Ectodermal cell (in vitro differentiated cells): Measurements from ENCODE around the gene OTUD1.

Experiments used
- H3K27ac ChIP-seq: 2 replicates; pipeline ENCODE4 v1.7.0; 2013; ENCODE audit warnings: mild to moderate bottlenecking, low read depth, low read length; ENCODE audit not compliant: insufficient read depth, poor library complexity, severe bottlenecking
- H3K27me3 ChIP-seq: 2 replicates; pipeline ENCODE4 v1.7.0; 2013; ENCODE audit warnings: mild to moderate bottlenecking, low read length; ENCODE audit not compliant: insufficient read depth, control insufficient read depth, poor library complexity, severe bottlenecking
- H3K36me3 ChIP-seq: one replicate; pipeline ENCODE4 v1.7.0; 2013; ENCODE audit warnings: low read length; ENCODE audit not compliant: control insufficient read depth, insufficient read depth
- H3K4me1 ChIP-seq: one replicate; pipeline ENCODE4 v1.7.0; 2013; ENCODE audit warnings: low read length; ENCODE audit not compliant: control insufficient read depth, insufficient read depth
- H3K4me3 ChIP-seq: 2 replicates; pipeline ENCODE4 v1.7.0; 2013; ENCODE audit warnings: low read depth, low read length, control low read depth; ENCODE audit not compliant: insufficient read depth
- H3K9me3 ChIP-seq: 2 replicates; pipeline ENCODE4 v1.7.0; 2013; ENCODE audit warnings: mild to moderate bottlenecking, low read length, moderate library complexity; ENCODE audit not compliant: control insufficient read depth
- WGBS, 2 experiments: methylation state at CpG; one replicate each; pipeline ENCODE4 v1.1.7; 2013; ENCODE audit warnings: missing lambda C conversion rate in 2 of 2; 5-methylcytosine and 5-hydroxymethylcytosine counted together

The OTUD1 gene

GRCh38 chr10:23419655-23420329, 19.1 kb upstream of the OTUD1 start:
- Histone ChIP-seq H3K27ac (no peak overlapping the region), H3K4me1 (no peaks in the 10 kb centered on the region), H3K36me3 (no peaks in the 10 kb centered on the region), H3K27me3 (no peaks in the 10 kb centered on the region), H3K9me3 (no peaks in the 10 kb centered on the region), H3K4me3 (no peak overlapping the region)
- WGBS, 2 experiments: 92 to 93% methylated on average over 6 of the region's 7 CpGs

- Histone ChIP-seq H3K9me3 (no peaks in the 10 kb centered on the region), H3K4me3 (no peak overlapping the region), H3K36me3 (no peaks in the 10 kb centered on the region), H3K4me1 (no peaks in the 10 kb centered on the region), H3K27me3 (no peaks in the 10 kb centered on the region), H3K27ac (no peak overlapping the region)
- WGBS, 2 experiments: 85 to 91% methylated on average over 1 of the region's 1 CpG
Observed at GRCh38 chr10:23421397-23421796, 17.5 kb upstream of the OTUD1 start.

- Histone ChIP-seq H3K27me3 (no peaks in the 10 kb centered on the region), H3K27ac (no peak overlapping the region), H3K9me3 (no peaks in the 10 kb centered on the region), H3K4me1 (no peaks in the 10 kb centered on the region), H3K36me3 (no peaks in the 10 kb centered on the region), H3K4me3 (no peak overlapping the region)
- 90 to 97% methylated on average over 2 of the region's 2 CpGs for WGBS, 2 experiments
Observed at GRCh38 chr10:23422003-23422411, 16.9 kb upstream of the OTUD1 start.

GRCh38 chr10:23432166-23432565, 6.7 kb upstream of the OTUD1 start:
- Histone ChIP-seq H3K27ac (no peak overlapping the region), H3K4me3 (no peak overlapping the region)
- WGBS, 2 experiments: 100% methylated on average over 1 of the region's 1 CpG; no CpG with 5 or more reads in 1 of the 2 experiments

GRCh38 chr10:23432639-23433038, 6.2 kb upstream of the OTUD1 start:
- H3K27me3 ChIP-seq: no peaks in the 10 kb centered on the region
- no peaks in the 10 kb centered on the region for H3K36me3 ChIP-seq
- H3K27ac ChIP-seq: no peak overlapping the region
- H3K9me3 ChIP-seq: no peaks in the 10 kb centered on the region
- H3K4me3 ChIP-seq: no peak overlapping the region
- H3K4me1 ChIP-seq: no peaks in the 10 kb centered on the region
- WGBS, 2 experiments: 93 to 95% methylated on average over 3 of the region's 3 CpGs

More at GRCh38 chr10:23432166-23432565, 6.7 kb upstream of the OTUD1 start:
- Histone ChIP-seq H3K9me3 (no peaks in the 10 kb centered on the region), H3K36me3 (no peaks in the 10 kb centered on the region), H3K4me1 (no peaks in the 10 kb centered on the region), H3K27me3 (no peaks in the 10 kb centered on the region)

GRCh38 chr10:23433701-23434100, 5.2 kb upstream of the OTUD1 start:
- Histone ChIP-seq H3K4me1 (no peaks in the 10 kb centered on the region), H3K27ac (no peak overlapping the region), H3K4me3 (no peak overlapping the region), H3K9me3 (no peaks in the 10 kb centered on the region), H3K36me3 (no peaks in the 10 kb centered on the region), H3K27me3 (no peaks in the 10 kb centered on the region)
- WGBS, 2 experiments: 83 to 94% methylated on average over 2 of the region's 2 CpGs

GRCh38 chr10:23435378-23435777, 3.5 kb upstream of the OTUD1 start:
- H3K4me1 ChIP-seq: no peaks in the 10 kb centered on the region
- WGBS, 2 experiments: 92 to 93% methylated on average over 1 of the region's 1 CpG
- H3K27ac ChIP-seq: no peak overlapping the region
- no peaks in the 10 kb centered on the region for H3K9me3 ChIP-seq
- no peak overlapping the region for H3K4me3 ChIP-seq
- H3K27me3 ChIP-seq: peaks cover 5% of the 10 kb centered on the region
- H3K36me3 ChIP-seq: no peaks in the 10 kb centered on the region

GRCh38 chr10:23436983-23437382, 1.9 kb upstream of the OTUD1 start:
- Histone ChIP-seq H3K27ac (no peak overlapping the region), H3K9me3 (no peaks in the 10 kb centered on the region), H3K36me3 (no peaks in the 10 kb centered on the region), H3K4me3 (no peak overlapping the region), H3K4me1 (no peaks in the 10 kb centered on the region), H3K27me3 (peaks cover 16% of the 10 kb centered on the region)
- 84 to 97% methylated on average over 4 of the region's 4 CpGs for WGBS, 2 experiments

- H3K27me3 ChIP-seq: peaks cover 16% of the 10 kb centered on the region
- WGBS, 2 experiments: 90 to 94% methylated on average over 20 of the region's 20 CpGs
- H3K4me1 ChIP-seq: no peaks in the 10 kb centered on the region
Observed at GRCh38 chr10:23437963-23438546, 820 bp upstream of the OTUD1 start.

GRCh38 chr10:23439452-23439960, 631 bp downstream of the OTUD1 start:
- Histone ChIP-seq H3K27me3 (peaks cover 16% of the 10 kb centered on the region), H3K4me3 (peak overlapping the region; percentile 76), H3K36me3 (no peaks in the 10 kb centered on the region), H3K4me1 (no peaks in the 10 kb centered on the region), H3K9me3 (no peaks in the 10 kb centered on the region), H3K27ac (no peak overlapping the region)
- 0% methylated on average over 80 of the region's 80 CpGs for WGBS, 2 experiments

More at GRCh38 chr10:23437963-23438546, 820 bp upstream of the OTUD1 start:
- no peaks in the 10 kb centered on the region for H3K36me3 ChIP-seq
- peak overlapping the region; percentile 76 for H3K4me3 ChIP-seq
- H3K27ac ChIP-seq: no peak overlapping the region
- H3K9me3 ChIP-seq: no peaks in the 10 kb centered on the region
